Smooth muscle cell (in vitro differentiated cells): ENCODE results near the gene PRPF38B. TPM values are rescaled to one million over a fixed set of nuclear protein-coding genes. Genes with fewer than 3 reads are reported as not detected.
"Not testable (repeated sequence)": the region's sequence is repeated elsewhere in the genome, so short reads cannot be mapped to it uniquely, and the experiment has no call there.

Experiments
- DNase-seq: peaks from one replicate; lab custom pipeline; 2025; ENCODE audit not compliant: unreplicated experiment; lab: John Stamatoyannopoulos, UW
- H2AFZ ChIP-seq: fragments of 200-600 bp; sonication (generic); 2 replicates; pipeline ENCODE4 v1.6.0; 2016; ENCODE audit warnings: antibody characterized with exemption, low read depth, mild to moderate bottlenecking
- H3F3A ChIP-seq: fragments of 200-600 bp; sonication (generic); 2 replicates; pipeline ENCODE4 v1.6.0; 2017; ENCODE audit warnings: antibody characterized with exemption, low read depth
- H3K27ac ChIP-seq: fragments of 200-600 bp; sonication (generic); 2 replicates; pipeline ENCODE4 v1.5.1; 2016; ENCODE audit warnings: low read depth, mild to moderate bottlenecking
- H3K27me3 ChIP-seq: fragments of 200-600 bp; sonication (generic); 2 replicates; pipeline ENCODE4 v1.6.1; 2016; ENCODE audit warnings: low read depth, mild to moderate bottlenecking
- H3K36me3 ChIP-seq: fragments of 200-600 bp; sonication (generic); 2 replicates; pipeline ENCODE4 v1.5.1; 2016; ENCODE audit warnings: low read depth
- H3K4me1 ChIP-seq: fragments of 200-600 bp; sonication (generic); 2 replicates; pipeline ENCODE4 v1.5.1; 2016; ENCODE audit warnings: low read depth
- H3K4me2 ChIP-seq: fragments of 200-600 bp; sonication (generic); 2 replicates; pipeline ENCODE4 v1.6.0; 2016; ENCODE audit warnings: mild to moderate bottlenecking
- H3K4me3 ChIP-seq: fragments of 200-600 bp; sonication (generic); 2 replicates; pipeline ENCODE4 v1.5.1; 2016; ENCODE audit warnings: mild to moderate bottlenecking
- H3K79me2 ChIP-seq: fragments of 200-600 bp; sonication (generic); 2 replicates; pipeline ENCODE4 v1.6.0; 2016; ENCODE audit warnings: low read depth, mild to moderate bottlenecking
- H3K9ac ChIP-seq: fragments of 200-600 bp; sonication (generic); 2 replicates; pipeline ENCODE4 v1.6.0; 2016; ENCODE audit warnings: low read depth
- H3K9me3 ChIP-seq: fragments of 200-600 bp; sonication (generic); replicated peaks from 2 replicates; pipeline ENCODE4 v1.5.1; 2016; ENCODE audit warnings: low read depth
- H4K20me1 ChIP-seq: fragments of 200-600 bp; sonication (generic); 2 replicates; pipeline ENCODE4 v1.6.0; 2016; ENCODE audit warnings: low read depth
- CTCF ChIP-seq: fragments of 200-600 bp; sonication (generic); IDR thresholded peaks from 2 replicates; pipeline ENCODE4 v1.5.1; 2017; ENCODE audit warnings: borderline replicate concordance, mild to moderate bottlenecking, antibody characterized with exemption; ENCODE audit not compliant: insufficient read depth, poor library complexity, severe bottlenecking
- WGBS: methylation state at CpG from one replicate; pipeline ENCODE4 v1.1.7; 2016; ENCODE audit warnings: low lambda C conversion rate; 5-methylcytosine and 5-hydroxymethylcytosine counted together
- polyA plus RNA-seq: library from polyadenylated mRNA; unstranded; fragments of >200 nt; fragmentation: Nextera tagmentation; extraction: Ambion mirVana; gene quantifications from 2 replicates; pipeline ENCODE4 v1.2.1, GENCODE V29; 2016
- total RNA-seq: library from RNA; depleted of rRNA; stranded (reverse); fragments of >200 nt; gene quantifications from 2 replicates; pipeline ENCODE4 v1.2.3, GENCODE V29; 2014

Gene PRPF38B
- total and polyA plus RNA-seq, 2 experiments from 2014 or later, result 20.6 to 28.0 TPM

- Histone ChIP-seq H3K79me2 (no peaks in the 10 kb centered on the region), H3F3A (no peaks in the 10 kb centered on the region), H3K36me3 (no peaks in the 10 kb centered on the region), H4K20me1 (no peaks in the 10 kb centered on the region), H3K27me3 (no peaks in the 10 kb centered on the region), H3K27ac (no peak overlapping the region), H3K4me1 (peaks cover 6% of the 10 kb centered on the region), H3K4me2 (no peak overlapping the region), H3K9ac (no peak overlapping the region), H3K9me3 (no peaks in the 10 kb centered on the region), H3K4me3 (no peak overlapping the region), H2AFZ (no peak overlapping the region)
- TF ChIP-seq CTCF, result no peak
- no peak for DNase-seq
- WGBS, result 90% methylated on average over 4 of the region's 4 CpGs
Measured at GRCh38 chr1:108678706-108679105, 13.4 kb upstream of the PRPF38B start.

GRCh38 chr1:108679586-108680213 lies 12.4 kb upstream of the PRPF38B start:
- Histone ChIP-seq H4K20me1 (no peaks in the 10 kb centered on the region), H3K4me1 (peaks cover 6% of the 10 kb centered on the region), H3K27ac (no peak overlapping the region), H3K4me3 (no peak overlapping the region), H3F3A (no peaks in the 10 kb centered on the region), H3K27me3 (no peaks in the 10 kb centered on the region), H3K79me2 (no peaks in the 10 kb centered on the region), H2AFZ (no peak overlapping the region), H3K4me2 (no peak overlapping the region), H3K36me3 (no peaks in the 10 kb centered on the region), H3K9ac (no peak overlapping the region), H3K9me3 (no peaks in the 10 kb centered on the region)
- 92% methylated on average over 10 of the region's 10 CpGs for WGBS
- no peak for TF ChIP-seq CTCF
- no peak for DNase-seq

GRCh38 chr1:108681701-108682100 lies 10.4 kb upstream of the PRPF38B start:
- H3K9me3 ChIP-seq, H3K79me2 ChIP-seq, H4K20me1 ChIP-seq, H3K9ac ChIP-seq, H3K4me2 ChIP-seq, DNase-seq, H3K4me3 ChIP-seq, H3K36me3 ChIP-seq, H3K4me1 ChIP-seq, H3K27ac ChIP-seq, H3F3A ChIP-seq, H3K27me3 ChIP-seq: not testable (repeated sequence)
- WGBS, result 73% methylated on average over 4 of the region's 4 CpGs
- H2AFZ ChIP-seq, result peak overlapping the region; percentile 4

DNA sequence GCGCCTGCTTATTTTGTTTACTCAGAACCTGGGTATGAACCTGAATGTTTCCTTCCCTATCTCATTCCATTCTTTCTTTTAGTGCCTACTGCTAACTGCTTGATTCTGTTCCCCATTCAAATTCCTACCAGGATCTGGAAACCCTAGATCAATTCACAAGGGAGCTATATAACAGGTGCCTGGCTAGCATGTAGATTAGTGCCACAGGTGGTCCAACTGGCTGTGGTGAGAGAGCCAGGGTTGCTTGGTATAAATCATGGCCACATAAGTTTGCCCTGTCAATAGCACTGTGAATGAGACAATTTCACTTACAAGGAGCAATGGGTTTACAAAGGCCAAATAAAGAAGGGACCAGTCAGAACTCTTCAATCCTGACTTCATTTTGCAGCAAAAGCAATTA lies 6.6 kb upstream of the PRPF38B start:
- no peaks in the 10 kb centered on the region for H3F3A ChIP-seq
- no peaks in the 10 kb centered on the region for H3K27me3 ChIP-seq
- WGBS, result 87% methylated on average over 1 of the region's 1 CpG
- H2AFZ ChIP-seq, result no peak overlapping the region
- H3K4me2 ChIP-seq, result no peak overlapping the region
- no peaks in the 10 kb centered on the region for H4K20me1 ChIP-seq
- no peak for TF ChIP-seq CTCF
- no peak overlapping the region for H3K9ac ChIP-seq
- no peak overlapping the region for H3K27ac ChIP-seq
- H3K9me3 ChIP-seq, result no peaks in the 10 kb centered on the region
- DNase-seq, result no peak
- H3K79me2 ChIP-seq, result no peaks in the 10 kb centered on the region
- no peak overlapping the region for H3K4me3 ChIP-seq
- peaks cover 6% of the 10 kb centered on the region for H3K4me1 ChIP-seq
- no peaks in the 10 kb centered on the region for H3K36me3 ChIP-seq
